Mesendoderm (in vitro differentiated cells): ENCODE measurements around the gene XAGE2.

ENCODE experiments used
- DNase-seq: peaks from one replicate; pipeline ENCODE4 v3.0.0; 2013
- H2AK5ac ChIP-seq: 2 replicates; pipeline ENCODE4 v1.6.1; 2013; ENCODE audit warnings: low read length, inconsistent platforms
- H2BK120ac ChIP-seq: 2 replicates; pipeline ENCODE4 v1.6.1; 2013; ENCODE audit warnings: low read depth, mild to moderate bottlenecking, low read length, moderate library complexity, mixed read lengths
- H2BK15ac ChIP-seq: replicated peaks from 2 replicates; pipeline ENCODE4 v1.6.1; 2013; ENCODE audit warnings: low read depth, mild to moderate bottlenecking, moderate library complexity
- H2BK5ac ChIP-seq: 2 replicates; pipeline ENCODE4 v1.6.1; 2013; ENCODE audit warnings: low read length, inconsistent platforms
- H3K18ac ChIP-seq: 2 replicates; pipeline ENCODE4 v1.6.1; 2013; ENCODE audit warnings: mild to moderate bottlenecking, low read length, mixed read lengths
- H3K23ac ChIP-seq: one replicate; pipeline ENCODE4 v1.6.1; 2013; ENCODE audit warnings: low read length
- H3K27ac ChIP-seq: 2 replicates; pipeline ENCODE4 v1.5.1; 2013; ENCODE audit warnings: low read depth, mild to moderate bottlenecking, inconsistent platforms, low read length, moderate library complexity
- H3K27me3 ChIP-seq: 2 replicates; pipeline ENCODE4 v1.6.1; 2013; ENCODE audit warnings: low read length, control low read depth, mild to moderate bottlenecking, inconsistent platforms; ENCODE audit not compliant: insufficient read depth, poor library complexity
- H3K36me3 ChIP-seq: 2 replicates; pipeline ENCODE4 v1.6.1; 2013; ENCODE audit warnings: low read length, inconsistent platforms; ENCODE audit not compliant: control insufficient read depth, insufficient read depth
- H3K4ac ChIP-seq: one replicate; pipeline ENCODE4 v1.6.1; 2013; ENCODE audit warnings: low read depth, mild to moderate bottlenecking, low read length, moderate library complexity
- H3K4me1 ChIP-seq: 2 replicates; pipeline ENCODE4 v1.6.1; 2013; ENCODE audit warnings: low read depth, low read length, inconsistent platforms; ENCODE audit not compliant: control insufficient read depth
- H3K4me2 ChIP-seq: 2 replicates; pipeline ENCODE4 v1.6.1; 2013; ENCODE audit warnings: low read length
- H3K4me3 ChIP-seq: 2 replicates; pipeline ENCODE4 v1.5.1; 2013; ENCODE audit warnings: mild to moderate bottlenecking, low read length
- H3K56ac ChIP-seq: one replicate; pipeline ENCODE4 v1.6.1; 2013; ENCODE audit warnings: low read length
- H3K79me1 ChIP-seq: 2 replicates; pipeline ENCODE4 v1.6.1; 2013; ENCODE audit warnings: low read length, inconsistent platforms
- H3K79me2 ChIP-seq: 2 replicates; pipeline ENCODE4 v1.6.1; 2013; ENCODE audit warnings: mild to moderate bottlenecking, low read length; ENCODE audit not compliant: control insufficient read depth, insufficient read depth
- H3K9ac ChIP-seq: 2 replicates; pipeline ENCODE4 v1.6.1; 2013; ENCODE audit warnings: low read length, inconsistent platforms
- H4K5ac ChIP-seq: one replicate; pipeline ENCODE4 v1.6.1; 2013; ENCODE audit warnings: low read length
- H4K8ac ChIP-seq: one replicate; pipeline ENCODE4 v1.6.1; 2013; ENCODE audit warnings: low read depth, mild to moderate bottlenecking, control low read depth, low read length, moderate library complexity
- WGBS: extraction: QIAGEN DNeasy Blood & Tissue Kit; methylation state at CpG from one replicate; pipeline ENCODE4 v1.1.7; 2013; ENCODE audit warnings: low lambda C conversion rate, missing lambda C conversion rate; ENCODE audit not compliant: insufficient coverage; ENCODE audit errors: extremely low coverage; 5-methylcytosine and 5-hydroxymethylcytosine counted together

The XAGE2 gene

GRCh38 chrX:52346174-52347165 is 22.4 kb upstream of the XAGE2 start:
- H3K36me3 ChIP-seq = no peaks in the 10 kb centered on the region
- H2BK5ac ChIP-seq = no peak overlapping the region
- no peak overlapping the region for H3K9ac ChIP-seq
- WGBS = no CpG with 5 or more reads among the region's 8 CpGs
- H3K27me3 ChIP-seq = no peaks in the 10 kb centered on the region
- no peak overlapping the region for H3K23ac ChIP-seq
- no peak overlapping the region for H2AK5ac ChIP-seq
- H3K4me3 ChIP-seq = no peak overlapping the region
- no peak overlapping the region for H4K8ac ChIP-seq
- no peak overlapping the region for H4K5ac ChIP-seq
- H3K4me1 ChIP-seq = no peaks in the 10 kb centered on the region
- no peak overlapping the region for H3K27ac ChIP-seq
- peak; percentile 12 for DNase-seq
- H3K56ac ChIP-seq = no peak overlapping the region
- no peaks in the 10 kb centered on the region for H3K79me1 ChIP-seq
- H2BK15ac ChIP-seq = no peak overlapping the region
- no peak overlapping the region for H3K18ac ChIP-seq
- no peaks in the 10 kb centered on the region for H3K79me2 ChIP-seq
- H2BK120ac ChIP-seq = no peak overlapping the region
- no peak overlapping the region for H3K4me2 ChIP-seq
- no peak overlapping the region for H3K4ac ChIP-seq

- Histone ChIP-seq H3K27me3 (no peaks in the 10 kb centered on the region), H4K8ac (no peak overlapping the region), H4K5ac (no peak overlapping the region), H2AK5ac (no peak overlapping the region), H3K4ac (no peak overlapping the region), H3K9ac (no peak overlapping the region), H3K56ac (no peak overlapping the region), H2BK120ac (no peak overlapping the region), H3K4me3 (no peak overlapping the region), H3K4me1 (no peaks in the 10 kb centered on the region), H2BK15ac (no peak overlapping the region), H3K79me2 (no peaks in the 10 kb centered on the region), H3K36me3 (no peaks in the 10 kb centered on the region), H3K27ac (no peak overlapping the region), H3K18ac (no peak overlapping the region), H3K79me1 (no peaks in the 10 kb centered on the region), H3K23ac (no peak overlapping the region), H3K4me2 (no peak overlapping the region), H2BK5ac (no peak overlapping the region)
- WGBS = no CpG with 5 or more reads among the region's 6 CpGs
- no peak for DNase-seq
Observed at GRCh38 chrX:52349681-52350080, 19.1 kb upstream of the XAGE2 start.

DNA sequence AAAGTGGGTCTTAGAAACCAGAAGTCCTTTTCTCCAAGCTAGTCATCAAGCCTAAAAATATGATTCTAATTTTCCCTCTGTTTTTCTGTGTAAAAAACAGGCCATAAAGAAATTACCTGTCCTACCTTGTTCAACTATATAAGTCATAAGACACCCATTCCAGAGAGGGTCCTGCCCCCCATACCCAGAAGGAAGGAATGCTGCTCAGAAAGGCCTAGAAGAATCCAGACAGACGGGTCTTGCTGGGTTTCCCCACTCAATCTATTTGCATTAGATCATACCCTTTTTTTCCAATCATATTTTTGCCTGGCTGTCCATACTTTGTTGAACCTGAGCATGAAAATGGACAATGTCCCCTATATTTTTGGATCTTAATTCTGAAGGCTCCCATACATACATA is 16.3 kb upstream of the XAGE2 start:
- Histone ChIP-seq H3K27me3 (no peaks in the 10 kb centered on the region), H2BK15ac (no peak overlapping the region), H3K4ac (no peak overlapping the region), H3K4me3 (no peak overlapping the region), H3K18ac (no peak overlapping the region), H4K5ac (no peak overlapping the region), H2BK5ac (no peak overlapping the region), H3K23ac (no peak overlapping the region), H4K8ac (no peak overlapping the region), H3K36me3 (no peaks in the 10 kb centered on the region), H3K9ac (no peak overlapping the region), H3K27ac (no peak overlapping the region), H3K4me2 (no peak overlapping the region), H3K79me2 (no peaks in the 10 kb centered on the region), H2BK120ac (no peak overlapping the region), H3K4me1 (no peaks in the 10 kb centered on the region), H2AK5ac (no peak overlapping the region), H3K56ac (no peak overlapping the region), H3K79me1 (no peaks in the 10 kb centered on the region)
- WGBS = no CpG with 5 or more reads among the region's 1 CpG
- peak; percentile 3 for DNase-seq

DNA sequence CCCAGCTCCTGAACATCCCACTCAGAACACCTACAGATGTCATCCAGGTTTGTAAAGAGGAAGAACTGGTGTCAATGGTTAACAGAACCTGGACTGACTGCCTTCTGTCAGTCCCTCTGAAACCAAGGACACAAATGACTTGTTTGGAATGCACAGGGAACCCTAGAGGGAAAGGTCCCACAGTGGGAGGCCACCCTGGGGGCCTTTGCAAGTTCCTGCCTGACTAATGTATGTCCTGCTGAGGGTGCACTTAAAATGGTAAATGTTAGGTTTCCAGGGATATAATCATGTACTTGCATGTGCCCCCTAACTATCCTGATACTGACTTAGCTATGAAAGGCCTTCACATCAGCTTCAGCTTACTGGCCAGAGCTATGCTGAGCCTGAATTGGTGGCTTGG is 15.0 kb upstream of the XAGE2 start:
- H4K5ac ChIP-seq = no peak overlapping the region
- H4K8ac ChIP-seq = no peak overlapping the region
- H3K9ac ChIP-seq = no peak overlapping the region

GRCh38 chrX:52355108-52355507 is 13.7 kb upstream of the XAGE2 start:
- no peak overlapping the region for H2BK15ac ChIP-seq
- no peaks in the 10 kb centered on the region for H3K79me2 ChIP-seq
- no peak overlapping the region for H3K56ac ChIP-seq
- no peak overlapping the region for H3K23ac ChIP-seq
- H3K4me2 ChIP-seq = no peak overlapping the region
- no peak overlapping the region for H4K8ac ChIP-seq
- no peak overlapping the region for H4K5ac ChIP-seq
- peak; percentile 46 for DNase-seq
- H2BK5ac ChIP-seq = no peak overlapping the region
- no peaks in the 10 kb centered on the region for H3K27me3 ChIP-seq
- H3K27ac ChIP-seq = no peak overlapping the region
- no peak overlapping the region for H3K4me3 ChIP-seq
- no peak overlapping the region for H3K4ac ChIP-seq
- no peak overlapping the region for H2BK120ac ChIP-seq
- no peaks in the 10 kb centered on the region for H3K79me1 ChIP-seq
- no peak overlapping the region for H2AK5ac ChIP-seq
- H3K4me1 ChIP-seq = no peaks in the 10 kb centered on the region
- no peak overlapping the region for H3K18ac ChIP-seq
- no peak overlapping the region for H3K9ac ChIP-seq
- H3K36me3 ChIP-seq = no peaks in the 10 kb centered on the region

More for the DNA sequence above, 15.0 kb upstream of the XAGE2 start:
- no peak overlapping the region for H3K4me3 ChIP-seq
- no peak overlapping the region for H2BK15ac ChIP-seq
- no peaks in the 10 kb centered on the region for H3K4me1 ChIP-seq
- no peaks in the 10 kb centered on the region for H3K79me2 ChIP-seq
- no peak overlapping the region for H3K56ac ChIP-seq
- no peak overlapping the region for H2AK5ac ChIP-seq
- no peaks in the 10 kb centered on the region for H3K27me3 ChIP-seq
- H3K36me3 ChIP-seq = no peaks in the 10 kb centered on the region
- no peak overlapping the region for H3K4ac ChIP-seq
- no peak overlapping the region for H3K4me2 ChIP-seq
- no peak overlapping the region for H2BK5ac ChIP-seq
- DNase-seq = peak; percentile 80
- H3K79me1 ChIP-seq = no peaks in the 10 kb centered on the region
- H3K18ac ChIP-seq = no peak overlapping the region
- no peak overlapping the region for H2BK120ac ChIP-seq
- no peak overlapping the region for H3K23ac ChIP-seq
- no peak overlapping the region for H3K27ac ChIP-seq
